ENCODE data around the gene TMEM178A. TPM values are rescaled to one million over a fixed set of nuclear protein-coding genes. Genes with fewer than 3 reads are reported as not detected.

The TMEM178A gene
- total RNA-seq, 1 donor from 2014 or later = 12.3 TPM

DNA sequence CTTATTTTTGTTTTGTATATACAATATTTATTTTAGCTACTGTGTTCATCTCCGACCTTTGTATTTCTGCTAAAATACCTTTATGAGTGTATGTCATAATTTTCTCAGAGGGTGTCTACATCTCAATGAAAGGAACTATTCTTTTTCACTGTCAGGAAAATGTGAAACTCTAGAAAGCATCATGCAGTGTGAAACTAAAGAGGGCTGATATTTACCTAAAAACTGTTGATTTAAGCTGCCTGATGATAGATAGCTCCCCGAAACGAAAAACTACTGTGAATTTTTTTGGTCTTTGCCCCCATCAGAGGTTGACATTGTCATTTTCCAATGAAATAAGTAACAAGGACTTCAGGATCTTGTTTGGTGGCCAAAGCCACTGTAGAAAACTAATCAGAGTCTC is 38.8 kb downstream of the TMEM178A start:
- DNase-seq (ENCODE audit: low read depth, low spot score) = no peak
- TF ChIP-seq, protein P1, sequence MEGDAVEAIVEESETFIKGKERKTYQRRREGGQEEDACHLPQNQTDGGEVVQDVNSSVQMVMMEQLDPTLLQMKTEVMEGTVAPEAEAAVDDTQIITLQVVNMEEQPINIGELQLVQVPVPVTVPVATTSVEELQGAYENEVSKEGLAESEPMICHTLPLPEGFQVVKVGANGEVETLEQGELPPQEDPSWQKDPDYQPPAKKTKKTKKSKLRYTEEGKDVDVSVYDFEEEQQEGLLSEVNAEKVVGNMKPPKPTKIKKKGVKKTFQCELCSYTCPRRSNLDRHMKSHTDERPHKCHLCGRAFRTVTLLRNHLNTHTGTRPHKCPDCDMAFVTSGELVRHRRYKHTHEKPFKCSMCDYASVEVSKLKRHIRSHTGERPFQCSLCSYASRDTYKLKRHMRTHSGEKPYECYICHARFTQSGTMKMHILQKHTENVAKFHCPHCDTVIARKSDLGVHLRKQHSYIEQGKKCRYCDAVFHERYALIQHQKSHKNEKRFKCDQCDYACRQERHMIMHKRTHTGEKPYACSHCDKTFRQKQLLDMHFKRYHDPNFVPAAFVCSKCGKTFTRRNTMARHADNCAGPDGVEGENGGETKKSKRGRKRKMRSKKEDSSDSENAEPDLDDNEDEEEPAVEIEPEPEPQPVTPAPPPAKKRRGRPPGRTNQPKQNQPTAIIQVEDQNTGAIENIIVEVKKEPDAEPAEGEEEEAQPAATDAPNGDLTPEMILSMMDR (conservative IDR thresholded peaks at IDR 0.05) = no peak
- Mint-ChIP-seq H3K9me3 (peaks cover 17% of the 10 kb centered on the region), H3K27ac (ENCODE audit: unreplicated experiment) (no peak overlapping the region), H3K4me1 (no peaks in the 10 kb centered on the region), H3K4me3 (no peak overlapping the region), H3K27me3 (ENCODE audit: low read depth) (no peaks in the 10 kb centered on the region), H3K36me3 (ENCODE audit: low read depth) (peaks cover 13% of the 10 kb centered on the region)

- H3K9me3 Mint-ChIP-seq = peaks cover 13% of the 10 kb centered on the region
- H3K27me3 Mint-ChIP-seq (ENCODE audit: low read depth) = no peaks in the 10 kb centered on the region
- H3K4me1 Mint-ChIP-seq = no peaks in the 10 kb centered on the region
- H3K36me3 Mint-ChIP-seq (ENCODE audit: low read depth) = peaks cover 13% of the 10 kb centered on the region
- no peak overlapping the region for H3K4me3 Mint-ChIP-seq
- TF ChIP-seq, protein P1 (conservative IDR thresholded peaks at IDR 0.05) = no peak
- no peak overlapping the region for H3K27ac Mint-ChIP-seq (ENCODE audit: unreplicated experiment)
- DNase-seq (ENCODE audit: low read depth, low spot score) = no peak
Observed at GRCh38 chr2:39705638-39706037, 39.9 kb downstream of the TMEM178A start.

GRCh38 chr2:39706312-39706711 is 40.6 kb downstream of the TMEM178A start:
- Mint-ChIP-seq H3K36me3 (ENCODE audit: low read depth) (peaks cover 12% of the 10 kb centered on the region), H3K4me1 (no peaks in the 10 kb centered on the region), H3K27ac (ENCODE audit: unreplicated experiment) (no peak overlapping the region), H3K4me3 (no peak overlapping the region), H3K9me3 (peaks cover 9% of the 10 kb centered on the region), H3K27me3 (ENCODE audit: low read depth) (no peaks in the 10 kb centered on the region)
- DNase-seq (ENCODE audit: low read depth, low spot score) = no peak
- TF ChIP-seq, protein P1 (conservative IDR thresholded peaks at IDR 0.05) = no peak

GRCh38 chr2:39706945-39707344 is 41.2 kb downstream of the TMEM178A start:
- TF ChIP-seq, protein P1 (conservative IDR thresholded peaks at IDR 0.05) = no peak
- no peak overlapping the region for H3K27ac Mint-ChIP-seq (ENCODE audit: unreplicated experiment)
- no peaks in the 10 kb centered on the region for H3K4me1 Mint-ChIP-seq
- DNase-seq (ENCODE audit: low read depth, low spot score) = no peak
- H3K9me3 Mint-ChIP-seq = peaks cover 7% of the 10 kb centered on the region
- no peaks in the 10 kb centered on the region for H3K27me3 Mint-ChIP-seq (ENCODE audit: low read depth)
- no peak overlapping the region for H3K4me3 Mint-ChIP-seq
- H3K36me3 Mint-ChIP-seq (ENCODE audit: low read depth) = peaks cover 8% of the 10 kb centered on the region

DNA sequence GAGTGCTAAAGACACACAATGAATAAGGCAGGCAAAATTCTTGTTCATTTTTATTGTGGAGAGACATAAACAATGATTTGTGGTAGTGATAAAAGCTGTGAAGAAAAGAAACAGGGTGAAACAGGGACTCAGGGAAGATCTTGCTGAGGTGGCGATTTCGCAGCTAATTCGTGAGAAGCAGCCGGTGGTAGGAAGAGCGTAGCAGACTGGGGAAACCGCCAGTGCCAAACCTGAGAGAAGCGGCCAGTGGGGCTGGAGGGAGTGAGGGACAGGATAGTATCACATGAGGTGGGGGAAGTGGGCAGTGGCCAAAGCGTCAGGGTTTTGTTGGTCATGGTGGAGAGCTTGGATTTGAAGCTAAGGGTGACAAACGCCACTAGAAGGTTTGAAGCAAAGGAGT is 42.3 kb downstream of the TMEM178A start:
- no peak overlapping the region for H3K27ac Mint-ChIP-seq (ENCODE audit: unreplicated experiment)
- TF ChIP-seq, protein P1 (conservative IDR thresholded peaks at IDR 0.05) = no peak

GRCh38 chr2:39710807-39711206 is 45.1 kb downstream of the TMEM178A start:
- no peak overlapping the region for H3K27ac Mint-ChIP-seq (ENCODE audit: unreplicated experiment)
- H3K36me3 Mint-ChIP-seq (ENCODE audit: low read depth) = peaks cover 6% of the 10 kb centered on the region
- no peaks in the 10 kb centered on the region for H3K4me1 Mint-ChIP-seq
- TF ChIP-seq, protein P1 (conservative IDR thresholded peaks at IDR 0.05) = no peak
- no peak overlapping the region for H3K4me3 Mint-ChIP-seq
- peaks cover 5% of the 10 kb centered on the region for H3K9me3 Mint-ChIP-seq
- no peaks in the 10 kb centered on the region for H3K27me3 Mint-ChIP-seq (ENCODE audit: low read depth)
- DNase-seq (ENCODE audit: low read depth, low spot score) = no peak

More for the DNA sequence above, 42.3 kb downstream of the TMEM178A start:
- DNase-seq (ENCODE audit: low read depth, low spot score) = no peak
- no peak overlapping the region for H3K4me3 Mint-ChIP-seq
- H3K4me1 Mint-ChIP-seq = no peaks in the 10 kb centered on the region
- peaks cover 6% of the 10 kb centered on the region for H3K36me3 Mint-ChIP-seq (ENCODE audit: low read depth)
- no peaks in the 10 kb centered on the region for H3K27me3 Mint-ChIP-seq (ENCODE audit: low read depth)
- H3K9me3 Mint-ChIP-seq = peaks cover 5% of the 10 kb centered on the region

Data from neural crest cell (in vitro differentiated cells).